ENCODE results near the gene CKB.

The CKB gene

GRCh38 chr14:103533137-103533998 lies 10.7 kb upstream of the CKB start:
- no peak for DNase-seq (ENCODE audit: low spot score)
- TF ChIP-seq CTCF (IDR thresholded peaks at IDR 0.05; ENCODE audit: extremely low read depth, insufficient read depth, missing control alignments) = no peak
- in situ Hi-C loops (cut with MboI; ENCODE audit: low pct_unique_long_range_greater_than_20kb, low sequenced_read_pairs, unreplicated experiment) = no loop called here

GRCh38 chr14:103532216-103533136 lies 9.8 kb upstream of the CKB start:
- DNase-seq (ENCODE audit: low spot score) = no peak
- no peak for TF ChIP-seq CTCF (IDR thresholded peaks at IDR 0.05; ENCODE audit: extremely low read depth, insufficient read depth, missing control alignments)
- in situ Hi-C loops (cut with MboI; ENCODE audit: low pct_unique_long_range_greater_than_20kb, low sequenced_read_pairs, unreplicated experiment) = no loop called here

GRCh38 chr14:103531421-103532215 lies 9.0 kb upstream of the CKB start:
- no peak for DNase-seq (ENCODE audit: low spot score)
- no peak for TF ChIP-seq CTCF (IDR thresholded peaks at IDR 0.05; ENCODE audit: extremely low read depth, insufficient read depth, missing control alignments)
- in situ Hi-C loops (cut with MboI; ENCODE audit: low pct_unique_long_range_greater_than_20kb, low sequenced_read_pairs, unreplicated experiment) = no loop called here

- in situ Hi-C loops (cut with MboI; ENCODE audit: low pct_unique_long_range_greater_than_20kb, low sequenced_read_pairs, unreplicated experiment) = no loop called here
- DNase-seq (ENCODE audit: low spot score) = no peak
- no peak for TF ChIP-seq CTCF (IDR thresholded peaks at IDR 0.05; ENCODE audit: extremely low read depth, insufficient read depth, missing control alignments)
Observed at GRCh38 chr14:103530831-103531230, 8.2 kb upstream of the CKB start.

- in situ Hi-C loops (cut with MboI; ENCODE audit: low pct_unique_long_range_greater_than_20kb, low sequenced_read_pairs, unreplicated experiment) = no loop called here
- TF ChIP-seq CTCF (IDR thresholded peaks at IDR 0.05; ENCODE audit: extremely low read depth, insufficient read depth, missing control alignments) = no peak
- DNase-seq (ENCODE audit: low spot score) = no peak
Observed at GRCh38 chr14:103530390-103530789, 7.8 kb upstream of the CKB start.

Measured in GM13977 (cell line).